Endodermal cell (in vitro differentiated cells): Measurements from ENCODE around the gene EPC2. TPM values are rescaled to one million over a fixed set of nuclear protein-coding genes. Genes with fewer than 3 reads are reported as not detected.

Experiments
- DNase-seq: peaks from one replicate; pipeline ENCODE4 v3.0.0-alpha.2; 2017
- H3K27ac ChIP-seq: 2 replicates; pipeline ENCODE4 v1.5.1; 2013; ENCODE audit warnings: mild to moderate bottlenecking, low read depth, low read length, moderate library complexity
- H3K27me3 ChIP-seq: 2 replicates; pipeline ENCODE4 v1.6.1; 2013; ENCODE audit warnings: mild to moderate bottlenecking, low read length, moderate library complexity; ENCODE audit not compliant: insufficient read depth, control insufficient read depth, poor library complexity, severe bottlenecking
- H3K36me3 ChIP-seq: 2 replicates; pipeline ENCODE4 v1.7.0; 2013; ENCODE audit warnings: mild to moderate bottlenecking, low read length, moderate library complexity; ENCODE audit not compliant: control insufficient read depth, insufficient read depth
- H3K4me1 ChIP-seq: one replicate; pipeline ENCODE4 v1.7.0; 2013; ENCODE audit warnings: low read length; ENCODE audit not compliant: control insufficient read depth, insufficient read depth
- H3K4me3 ChIP-seq: 2 replicates; pipeline ENCODE4 v1.5.1; 2013; ENCODE audit warnings: mild to moderate bottlenecking, low read length, moderate library complexity
- H3K9ac ChIP-seq: 2 replicates; pipeline ENCODE4 v1.6.1; 2013; ENCODE audit warnings: mild to moderate bottlenecking, low read length, moderate library complexity; ENCODE audit not compliant: poor library complexity, severe bottlenecking; ENCODE audit errors: extremely low read depth
- H3K9me3 ChIP-seq: 2 replicates; pipeline ENCODE4 v1.6.1; 2013; ENCODE audit warnings: mild to moderate bottlenecking, low read length, moderate library complexity; ENCODE audit not compliant: control insufficient read depth
- H3K27ac Mint-ChIP-seq: 2 replicates; pipeline ENCODE4 v1.8.0; 2020; ENCODE audit warnings: mixed read lengths
- H3K27me3 Mint-ChIP-seq: 2 replicates; pipeline ENCODE4 v1.8.0; 2021; ENCODE audit warnings: mild to moderate bottlenecking, mixed read lengths; ENCODE audit not compliant: insufficient read depth
- H3K36me3 Mint-ChIP-seq: 2 replicates; pipeline ENCODE4 v1.8.0; 2020; ENCODE audit warnings: low read depth, mixed read lengths
- H3K4me1 Mint-ChIP-seq: 2 replicates; pipeline ENCODE4 v1.8.0; 2020; ENCODE audit warnings: mixed read lengths
- H3K4me3 Mint-ChIP-seq: 2 replicates; pipeline ENCODE4 v1.8.0; 2020; ENCODE audit warnings: mild to moderate bottlenecking, moderate library complexity, mixed read lengths
- H3K9me3 Mint-ChIP-seq: 2 replicates; pipeline ENCODE4 v1.8.0; 2020; ENCODE audit warnings: mild to moderate bottlenecking, mixed read lengths
- CTCF ChIP-seq: fragments of 200-600 bp; sonication (generic); conservative IDR thresholded peaks from 2 replicates; pipeline ENCODE4 v1.5.0; 2021; ENCODE audit warnings: antibody characterized with exemption, mild to moderate bottlenecking
- WGBS, 2 experiments: methylation state at CpG; one replicate each; pipeline versions ENCODE4 v1.1.5 to v1.1.7; 2013; ENCODE audit warnings: missing lambda C conversion rate in 2 of 2, mixed read lengths in 1 of 2; ENCODE audit not compliant: insufficient coverage in 1 of 2, insufficient read length in 1 of 2; 5-methylcytosine and 5-hydroxymethylcytosine counted together
- long read RNA-seq, 4 experiments: library from polyadenylated mRNA in 2 of 4; library from RNA in 1 of 4; library from capped mRNA in 1 of 4; stranded (forward) in 3 of 4; unstranded in 1 of 4; transcript quantifications; one replicate each; pipeline ENCODE4 v2.0.0, GENCODE V29; 2020 to 2021; ENCODE audit warnings: inconsistent platforms in 1 of 4
- polyA plus RNA-seq, 2 experiments: library from polyadenylated mRNA; stranded (reverse); fragments of 50-300 nt; gene quantifications; one replicate each; pipeline ENCODE4 v1.2.3, GENCODE V29; 2013
- total RNA-seq, 2 donors: library from RNA; stranded (reverse); fragmentation: NEBNext Ultra II Directional in 1 of 2; extraction: Animal tissue kit (Norgen Biotek cat#: 25700) in 1 of 2; gene quantifications; 2 replicates in 1 of 2; 3 replicates in 1 of 2; pipeline ENCODE4 v1.2.1, GENCODE V29; 2021

The EPC2 gene
- total RNA-seq: 10 to 100 TPM; 23.0 to 32.0 TPM
- polyA plus RNA-seq (2013, experiment 1 of 2): 23.9 TPM
- 24.6 TPM for polyA plus RNA-seq (2013, experiment 2 of 2)
- long read RNA-seq, experiment 1, partial matches to known transcripts: 3 of 9 reads
- long read RNA-seq, experiment 1, other reads (novel, unspliced or antisense): 4 of 9 reads
- long read RNA-seq, experiment 2, partial matches to known transcripts: 5 of 6 reads
- long read RNA-seq, experiment 2, other reads (novel, unspliced or antisense): 1 of 6 reads
- long read RNA-seq, experiment 3, partial matches to known transcripts: 4 of 5 reads
- long read RNA-seq, experiment 3, other reads (novel, unspliced or antisense): 1 of 5 reads
- long read RNA-seq, experiment 4: 0 reads

GRCh38 chr2:148643998-148644882 is at the start of gene EPC2:
TSS of gene EPC2 (plus strand) at chr2:148644751. CDS start at chr2:148645018, 267 bp downstream.
- H3K27me3 ChIP-seq: peaks cover 21% of the 10 kb centered on the region
- no peaks in the 10 kb centered on the region for H3K9me3 ChIP-seq
- H3K4me3 ChIP-seq: peak within 1 kb of the TSS; percentile 91
- H3K4me3 Mint-ChIP-seq: peak within 1 kb of the TSS; percentile 78
- TF ChIP-seq CTCF: no peak
- no peaks in the 10 kb centered on the region for H3K4me1 ChIP-seq
- DNase-seq: peak; percentile 95
- peak within 1 kb of the TSS; percentile 91 for H3K9ac ChIP-seq
- H3K4me1 Mint-ChIP-seq: peaks cover 11% of the 10 kb centered on the region
- H3K27me3 Mint-ChIP-seq: peaks cover 24% of the 10 kb centered on the region
- H3K27ac Mint-ChIP-seq: peak within 1 kb of the TSS; percentile 98
- WGBS, 2 experiments: 1 to 2% methylated on average over 19 to 85 of the region's 94 CpGs
- H3K36me3 ChIP-seq: no peaks in the 10 kb centered on the region
- H3K27ac ChIP-seq: peak within 1 kb of the TSS; percentile 99
- no peaks in the 10 kb centered on the region for H3K36me3 Mint-ChIP-seq
- no peaks in the 10 kb centered on the region for H3K9me3 Mint-ChIP-seq

- Histone ChIP-seq H3K9me3 (no peaks in the 10 kb centered on the region), H3K4me3 (no peak overlapping the region), H3K9ac (no peak overlapping the region), H3K4me1 (no peaks in the 10 kb centered on the region), H3K27ac (no peak overlapping the region), H3K27me3 (no peaks in the 10 kb centered on the region), H3K36me3 (no peaks in the 10 kb centered on the region)
- no peaks in the 10 kb centered on the region for H3K9me3 Mint-ChIP-seq
- no peaks in the 10 kb centered on the region for H3K36me3 Mint-ChIP-seq
- peaks cover 16% of the 10 kb centered on the region for H3K27me3 Mint-ChIP-seq
- DNase-seq: no peak
- H3K4me3 Mint-ChIP-seq: no peak overlapping the region
- peaks cover 8% of the 10 kb centered on the region for H3K4me1 Mint-ChIP-seq
- no peak for TF ChIP-seq CTCF
- H3K27ac Mint-ChIP-seq: no peak overlapping the region
- 94 to 97% methylated on average over 4 of the region's 4 CpGs for WGBS, 2 experiments
These were observed 48.5 kb upstream of the EPC2 start for GRCh38 chr2:148596018-148596417.

DNA sequence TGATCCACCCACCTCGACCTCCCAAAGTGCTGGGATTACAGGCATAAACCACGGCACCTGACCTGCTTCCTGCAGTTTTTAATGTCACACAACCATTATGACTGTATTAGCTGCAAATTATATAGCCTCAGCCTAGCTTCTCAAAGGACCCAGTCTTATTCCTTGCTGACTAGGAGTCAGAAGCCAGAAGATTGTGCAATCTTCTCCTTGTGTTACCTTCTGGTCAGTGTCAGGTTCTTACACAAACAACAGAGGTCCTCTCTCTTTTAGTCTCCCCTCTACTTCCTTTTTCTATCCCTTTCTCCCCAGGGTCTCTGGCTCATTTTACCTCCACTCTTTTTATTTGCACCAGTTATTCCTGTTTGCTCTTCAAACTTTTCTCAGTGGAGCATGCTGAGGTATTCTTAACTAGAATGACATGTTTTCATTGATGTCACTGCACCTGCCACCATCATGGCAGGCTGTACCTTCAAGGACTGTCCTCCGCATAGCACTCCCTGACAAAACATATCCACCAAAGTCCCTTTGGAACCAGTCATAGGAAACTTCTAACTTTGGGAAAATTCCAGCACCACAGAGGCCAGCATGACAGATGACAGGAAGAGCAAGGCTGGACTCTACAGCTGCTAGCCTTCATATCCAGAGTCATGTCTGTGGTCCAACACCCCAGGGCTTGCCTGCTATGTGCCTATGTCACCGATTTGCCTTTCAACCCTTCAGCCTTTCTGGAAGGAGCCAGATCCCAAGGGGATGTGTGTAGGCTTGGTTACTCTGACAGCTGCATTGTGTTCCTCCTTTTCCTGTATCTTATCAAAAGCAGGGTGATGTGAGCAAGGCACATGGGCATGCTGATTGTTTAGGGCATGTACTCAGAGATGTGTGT is 45.2 kb upstream of the EPC2 start:
- H3K4me1 Mint-ChIP-seq: peaks cover 4% of the 10 kb centered on the region

More for the DNA sequence above, 45.2 kb upstream of the EPC2 start:
- Histone ChIP-seq H3K4me1 (no peaks in the 10 kb centered on the region), H3K4me3 (no peak overlapping the region), H3K9me3 (no peaks in the 10 kb centered on the region), H3K9ac (no peak overlapping the region), H3K36me3 (no peaks in the 10 kb centered on the region), H3K27ac (no peak overlapping the region), H3K27me3 (no peaks in the 10 kb centered on the region)
- no peak overlapping the region for H3K4me3 Mint-ChIP-seq
- H3K9me3 Mint-ChIP-seq: peaks cover 6% of the 10 kb centered on the region
- peaks cover 12% of the 10 kb centered on the region for H3K27me3 Mint-ChIP-seq
- no peaks in the 10 kb centered on the region for H3K36me3 Mint-ChIP-seq
- 83 to 86% methylated on average over 2 to 4 of the region's 4 CpGs for WGBS, 2 experiments
- H3K27ac Mint-ChIP-seq: no peak overlapping the region
- DNase-seq: no peak
- TF ChIP-seq CTCF: no peak
